Measurements from ENCODE around the gene KEAP1.
"Not testable (repeated sequence)": the region's sequence is repeated elsewhere in the genome, so short reads cannot be mapped to it uniquely, and the experiment has no call there.

KEAP1 gene

GRCh38 chr19:10503002-10503789 is at the start of gene KEAP1:
KEAP1 (minus strand) TSS chr19:10503356; CDS start chr19:10500033, 3,323 bp downstream.
- peak in 1 of 2 donors; percentile 63 for DNase-seq

GRCh38 chr19:10552510-10553053 is 49.4 kb upstream of the KEAP1 start:
- DNase-seq, result no peak

GRCh38 chr19:10551698-10552301 is 48.6 kb upstream of the KEAP1 start:
- no peak for DNase-seq

GRCh38 chr19:10551006-10551405 is 47.9 kb upstream of the KEAP1 start:
- not testable (repeated sequence) for DNase-seq

GRCh38 chr19:10550336-10550735 is 47.2 kb upstream of the KEAP1 start:
- DNase-seq, result no peak

GRCh38 chr19:10549733-10550132 is 46.6 kb upstream of the KEAP1 start:
- DNase-seq, result no peak

- DNase-seq, result no peak
Observed at GRCh38 chr19:10548746-10549276, 45.7 kb upstream of the KEAP1 start.

GRCh38 chr19:10546817-10547216 is 43.7 kb upstream of the KEAP1 start:
- DNase-seq, result no peak

- no peak for DNase-seq
Observed at GRCh38 chr19:10544753-10545251, 41.6 kb upstream of the KEAP1 start.

GRCh38 chr19:10544242-10544752 is 41.1 kb upstream of the KEAP1 start:
- peak in 1 of 2 donors; percentile 40 for DNase-seq

- DNase-seq, result peak; percentile 25 to 74
Observed at GRCh38 chr19:10543420-10544241, 40.5 kb upstream of the KEAP1 start, which contains the start of gene ATG4D. ATG4D (plus strand) TSS chr19:10543904; CDS start chr19:10544091, 187 bp downstream.

GRCh38 chr19:10543059-10543419 is 39.9 kb upstream of the KEAP1 start:
- no peak for DNase-seq

GRCh38 chr19:10539016-10539415 is 35.9 kb upstream of the KEAP1 start:
- not testable (repeated sequence) for DNase-seq

GRCh38 chr19:10538204-10538983 is 35.2 kb upstream of the KEAP1 start:
- DNase-seq, result no peak

- DNase-seq, result no peak
Observed at GRCh38 chr19:10537668-10538067, 34.5 kb upstream of the KEAP1 start.

GRCh38 chr19:10535613-10536012 is 32.5 kb upstream of the KEAP1 start:
- DNase-seq, result no peak

GRCh38 chr19:10533646-10534386 is 30.7 kb upstream of the KEAP1 start:
- no peak for DNase-seq

- no peak for DNase-seq
Observed at GRCh38 chr19:10532457-10532856, 29.3 kb upstream of the KEAP1 start.

- DNase-seq, result not testable (repeated sequence)
Observed at GRCh38 chr19:10526887-10527286, 23.7 kb upstream of the KEAP1 start.

- no peak for DNase-seq
Observed at GRCh38 chr19:10525636-10526035, 22.5 kb upstream of the KEAP1 start.

- no peak for DNase-seq
Observed at GRCh38 chr19:10523135-10523636, 20.0 kb upstream of the KEAP1 start.

Measured in hippocampal formation (tissue), 2 donors.